Astrocyte of the cerebellum (primary cell): Measurements from ENCODE around the gene PTGES.

Experiments
- DNase-seq: peaks from one replicate; pipeline ENCODE4 v3.0.0-alpha.2; 2011; ENCODE audit warnings: low read depth
- H3K4me3 ChIP-seq: 2 replicates; pipeline ENCODE4 v1.5.1; 2011; ENCODE audit warnings: mild to moderate bottlenecking, low read depth, low read length, moderate library complexity
- CTCF ChIP-seq: IDR thresholded peaks from 2 replicates; pipeline ENCODE4 v1.5.1; 2012; ENCODE audit warnings: low read length, low read depth, moderate library complexity, mild to moderate bottlenecking; ENCODE audit errors: missing control alignments
- in situ Hi-C: cut with HindIII; loops from 2 replicates; pipeline ENCODE4 v1.10.0; 2017; ENCODE audit warnings: low sequenced_read_pairs

The PTGES gene

DNA sequence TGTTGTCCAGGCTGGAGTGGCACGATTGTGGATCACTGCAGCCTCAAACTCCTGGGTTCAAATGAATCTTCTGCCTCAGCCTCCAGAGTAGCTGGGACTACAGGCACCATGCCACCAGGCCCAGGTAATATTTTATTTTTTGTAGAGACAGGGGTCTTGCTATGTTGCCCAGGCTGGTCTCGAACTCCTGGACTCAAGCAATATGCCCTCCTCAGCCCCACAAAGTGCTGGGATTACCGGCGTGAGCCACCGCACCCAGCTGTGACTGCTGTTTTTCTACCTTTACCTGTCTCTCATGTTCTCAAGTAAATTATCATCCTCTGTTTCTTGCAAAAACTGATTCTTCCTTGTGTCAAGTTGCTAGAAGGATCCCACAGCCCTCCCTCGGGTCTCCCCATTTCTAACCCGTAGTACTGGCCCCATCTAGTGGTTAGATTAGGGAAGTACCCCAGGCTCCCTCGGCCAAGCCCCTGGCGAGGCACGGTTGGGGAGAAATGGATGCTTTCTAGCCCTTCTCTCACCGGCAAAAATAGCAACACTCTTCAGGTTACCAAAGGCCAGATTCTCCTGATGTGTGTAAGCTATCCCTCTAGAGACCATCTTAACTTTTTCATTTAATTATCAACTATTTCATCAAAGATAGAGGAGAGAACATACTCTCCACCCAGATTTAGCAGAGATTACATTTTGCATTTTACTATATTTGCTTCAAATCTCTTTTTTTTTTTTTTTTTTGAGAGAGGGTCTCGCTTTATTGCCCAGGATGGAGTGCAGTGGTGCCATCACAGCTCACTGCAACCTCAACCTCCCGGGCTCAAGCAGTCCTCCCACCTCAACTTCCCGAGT lies 30.9 kb upstream of the PTGES start:
- TF ChIP-seq CTCF = peak; percentile 95
- no peak overlapping the region for H3K4me3 ChIP-seq
- DNase-seq = peak; percentile 51
- in situ Hi-C loops = no loop called here

DNA sequence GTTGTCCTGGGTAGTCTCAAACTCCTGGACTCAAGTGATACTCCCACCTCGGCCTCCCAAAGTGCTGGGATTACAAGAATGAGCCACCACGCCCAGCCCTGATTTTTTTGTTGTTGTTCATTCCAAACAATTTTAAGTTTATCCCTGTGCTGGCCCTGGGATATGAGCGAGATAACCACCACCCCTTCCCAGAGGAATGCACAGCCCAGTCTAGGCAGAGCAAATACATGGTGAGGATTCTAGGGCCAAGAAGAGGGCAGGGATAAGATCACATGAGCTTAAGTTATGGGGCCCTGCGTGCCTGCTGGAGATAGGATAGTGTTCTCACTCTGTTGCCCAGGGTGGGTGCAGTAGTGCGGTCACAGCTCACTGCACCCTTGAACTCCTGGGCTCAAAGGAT lies 29.1 kb upstream of the PTGES start:
- no peak overlapping the region for H3K4me3 ChIP-seq
- in situ Hi-C loops = no loop called here
- no peak for TF ChIP-seq CTCF
- DNase-seq = no peak

- DNase-seq = no peak
- no peak for TF ChIP-seq CTCF
- in situ Hi-C loops = no loop called here
- H3K4me3 ChIP-seq = no peak overlapping the region
These were observed 28.3 kb upstream of the PTGES start for GRCh38 chr9:129781131-129781530.

- in situ Hi-C loops = loop anchor here (5.0 kb wide), 3 partner anchors 52 to 147 kb away; no protein-coding TSS in a partner anchor
- no peak for DNase-seq
- no peak for TF ChIP-seq CTCF
- no peak overlapping the region for H3K4me3 ChIP-seq
These were observed 26.8 kb upstream of the PTGES start for GRCh38 chr9:129779560-129780190.

DNA sequence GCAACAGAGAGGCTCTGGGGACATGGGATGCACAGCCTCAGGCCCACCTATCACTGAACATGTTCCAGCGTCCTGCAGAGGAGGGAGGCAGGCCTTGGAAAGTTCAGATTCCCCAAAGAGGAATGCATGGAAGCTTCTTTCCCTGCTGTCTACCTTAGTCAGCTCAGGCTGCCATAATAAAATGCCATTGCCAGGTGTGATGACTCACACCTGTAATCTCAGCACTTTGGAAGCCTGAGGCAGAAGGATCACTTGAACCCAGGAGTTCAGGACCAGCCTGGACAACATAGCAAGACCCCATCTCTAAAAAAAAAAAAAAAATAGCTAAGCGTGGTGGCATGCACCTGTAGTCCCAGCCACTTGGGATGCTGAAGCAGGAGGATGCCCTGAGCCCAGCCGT lies 25.6 kb upstream of the PTGES start:
- no peak for TF ChIP-seq CTCF
- in situ Hi-C loops = loop anchor here (5.0 kb wide), 3 partner anchors 51 to 146 kb away; no protein-coding TSS in a partner anchor
- H3K4me3 ChIP-seq = no peak overlapping the region
- no peak for DNase-seq

DNA sequence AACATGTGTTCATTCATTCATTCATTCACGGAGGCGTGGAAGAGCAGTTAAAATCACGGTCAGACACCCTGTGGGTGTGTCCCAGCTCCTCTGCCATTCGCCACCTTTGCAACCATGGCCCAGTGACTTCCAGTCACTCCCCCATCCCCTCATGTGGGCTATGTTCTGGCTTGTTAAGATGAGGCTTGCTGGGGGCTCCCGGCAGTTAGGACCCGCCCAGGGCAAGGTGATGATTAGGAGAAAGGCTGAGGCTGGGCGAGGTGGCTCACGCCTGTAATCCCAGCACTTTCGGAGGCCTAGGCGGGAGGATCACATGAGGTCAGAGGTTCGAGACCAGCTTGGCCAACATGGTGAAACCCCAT lies 24.9 kb upstream of the PTGES start:
- no peak overlapping the region for H3K4me3 ChIP-seq
- in situ Hi-C loops = loop anchor here (5.0 kb wide), 3 partner anchors 50 to 145 kb away; no protein-coding TSS in a partner anchor
- DNase-seq = no peak
- no peak for TF ChIP-seq CTCF
